ENCODE measurements around the gene BCL2L1. TPM values are rescaled to one million over a fixed set of nuclear protein-coding genes. Genes with fewer than 3 reads are reported as not detected.
A peak's percentile ranks its signal among the peaks of the same experiment; 100 is the strongest.

BCL2L1 gene
- total RNA-seq, 1 donor from 2014 or later: 52.9 TPM

DNA sequence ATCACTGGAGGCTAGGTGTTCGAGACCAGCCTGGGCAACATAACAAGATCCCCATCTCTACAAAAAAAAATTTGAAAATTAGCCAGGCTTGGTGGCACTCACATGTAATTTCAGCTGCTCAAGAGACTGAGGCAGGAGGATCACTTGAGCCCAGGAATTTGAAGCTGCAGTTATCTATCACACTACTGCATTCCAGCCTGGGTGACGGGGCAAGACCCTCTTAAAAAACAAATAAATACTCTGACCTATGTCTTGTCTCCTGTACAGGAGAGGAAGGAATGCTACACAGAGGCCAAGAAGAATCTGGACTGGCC is 59.2 kb downstream of the BCL2L1 start:
- no peaks in the 10 kb centered on the region for H3K9me3 Mint-ChIP-seq (ENCODE audit: unreplicated experiment)
- TF ChIP-seq, protein P1, sequence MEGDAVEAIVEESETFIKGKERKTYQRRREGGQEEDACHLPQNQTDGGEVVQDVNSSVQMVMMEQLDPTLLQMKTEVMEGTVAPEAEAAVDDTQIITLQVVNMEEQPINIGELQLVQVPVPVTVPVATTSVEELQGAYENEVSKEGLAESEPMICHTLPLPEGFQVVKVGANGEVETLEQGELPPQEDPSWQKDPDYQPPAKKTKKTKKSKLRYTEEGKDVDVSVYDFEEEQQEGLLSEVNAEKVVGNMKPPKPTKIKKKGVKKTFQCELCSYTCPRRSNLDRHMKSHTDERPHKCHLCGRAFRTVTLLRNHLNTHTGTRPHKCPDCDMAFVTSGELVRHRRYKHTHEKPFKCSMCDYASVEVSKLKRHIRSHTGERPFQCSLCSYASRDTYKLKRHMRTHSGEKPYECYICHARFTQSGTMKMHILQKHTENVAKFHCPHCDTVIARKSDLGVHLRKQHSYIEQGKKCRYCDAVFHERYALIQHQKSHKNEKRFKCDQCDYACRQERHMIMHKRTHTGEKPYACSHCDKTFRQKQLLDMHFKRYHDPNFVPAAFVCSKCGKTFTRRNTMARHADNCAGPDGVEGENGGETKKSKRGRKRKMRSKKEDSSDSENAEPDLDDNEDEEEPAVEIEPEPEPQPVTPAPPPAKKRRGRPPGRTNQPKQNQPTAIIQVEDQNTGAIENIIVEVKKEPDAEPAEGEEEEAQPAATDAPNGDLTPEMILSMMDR (IDR thresholded peaks at IDR 0.05; ENCODE audit: unreplicated experiment): no peak
- peaks cover 33% of the 10 kb centered on the region for H3K4me1 Mint-ChIP-seq (ENCODE audit: unreplicated experiment)
- H3K27ac Mint-ChIP-seq (ENCODE audit: unreplicated experiment): no peak overlapping the region
- peaks cover 22% of the 10 kb centered on the region for H3K36me3 Mint-ChIP-seq (ENCODE audit: low read depth, unreplicated experiment)
- peaks cover 9% of the 10 kb centered on the region for H3K27me3 Mint-ChIP-seq (ENCODE audit: unreplicated experiment)
- no peak overlapping the region for H3K4me3 Mint-ChIP-seq (ENCODE audit: unreplicated experiment)
- no peak for DNase-seq (ENCODE audit: low spot score)

DNA sequence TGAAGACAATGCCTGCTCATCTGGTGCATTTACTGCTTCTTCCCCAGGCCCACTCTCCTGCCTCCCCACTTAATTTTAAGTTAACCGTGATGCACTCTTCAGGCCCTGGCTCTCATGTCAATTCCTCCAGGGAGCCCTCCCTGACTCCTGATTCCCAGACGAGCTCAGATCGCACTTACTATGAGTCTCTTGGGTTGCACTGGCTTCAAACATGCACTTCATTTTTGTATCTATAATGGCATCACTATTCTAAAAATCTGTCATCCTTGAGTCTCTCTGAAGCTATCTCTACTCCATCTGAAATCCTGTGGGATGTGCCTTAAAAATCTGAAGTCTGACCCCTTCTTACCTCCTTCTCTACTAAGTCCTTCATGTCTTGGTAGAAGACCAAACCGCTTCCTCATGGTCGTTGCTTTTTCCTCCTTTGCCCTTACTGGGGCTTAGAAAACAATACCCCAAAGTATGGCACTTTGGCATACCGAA is 60.3 kb downstream of the BCL2L1 start:
- no peaks in the 10 kb centered on the region for H3K9me3 Mint-ChIP-seq (ENCODE audit: unreplicated experiment)
- no peak for DNase-seq (ENCODE audit: low spot score)
- H3K4me3 Mint-ChIP-seq (ENCODE audit: unreplicated experiment): peak overlapping the region; percentile 64
- peaks cover 7% of the 10 kb centered on the region for H3K27me3 Mint-ChIP-seq (ENCODE audit: unreplicated experiment)
- H3K27ac Mint-ChIP-seq (ENCODE audit: unreplicated experiment): peak overlapping the region; percentile 59
- peaks cover 26% of the 10 kb centered on the region for H3K4me1 Mint-ChIP-seq (ENCODE audit: unreplicated experiment)
- TF ChIP-seq, protein P1 (IDR thresholded peaks at IDR 0.05; ENCODE audit: unreplicated experiment): no peak
- peaks cover 19% of the 10 kb centered on the region for H3K36me3 Mint-ChIP-seq (ENCODE audit: low read depth, unreplicated experiment)

DNA sequence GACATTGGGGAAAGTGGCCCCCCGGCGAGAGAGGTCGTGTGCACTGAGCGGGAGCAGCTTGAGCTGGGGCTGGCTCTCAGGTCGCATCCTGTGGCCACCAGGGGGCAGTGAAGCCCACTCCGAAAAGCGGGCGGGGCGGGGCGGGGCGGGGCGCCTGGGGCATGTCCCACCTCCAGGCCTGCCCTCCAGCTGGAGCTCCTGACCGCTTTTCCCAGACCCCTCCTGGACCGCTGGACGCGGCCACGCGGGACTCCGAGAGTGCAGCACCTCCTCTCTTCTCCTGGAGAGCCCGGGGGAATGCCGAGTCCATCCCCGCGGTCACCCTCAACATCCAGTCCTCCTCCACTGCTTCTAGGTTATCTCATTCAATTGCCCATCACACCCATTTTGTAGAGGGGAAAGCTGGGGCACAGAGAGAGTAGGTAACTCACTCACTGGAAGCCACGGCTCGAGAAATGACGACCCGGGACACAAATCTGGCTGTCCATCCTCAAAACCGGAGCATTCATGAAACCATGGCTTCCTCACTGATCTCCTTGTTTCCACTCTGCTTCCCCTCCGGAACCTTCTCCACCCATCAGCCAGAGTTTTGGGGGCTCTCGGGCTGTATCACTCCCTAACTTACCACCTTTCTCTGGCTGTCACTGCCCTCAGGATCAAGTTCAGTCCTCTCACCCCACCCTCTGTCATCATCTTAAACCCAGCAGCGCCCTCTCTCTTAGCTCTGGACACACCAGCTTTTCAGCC is 60.9 kb downstream of the BCL2L1 start:
- DNase-seq (ENCODE audit: low spot score): peak; percentile 80
- H3K27me3 Mint-ChIP-seq (ENCODE audit: unreplicated experiment): peaks cover 7% of the 10 kb centered on the region
- peaks cover 17% of the 10 kb centered on the region for H3K36me3 Mint-ChIP-seq (ENCODE audit: low read depth, unreplicated experiment)
- peak overlapping the region; percentile 80 for H3K4me3 Mint-ChIP-seq (ENCODE audit: unreplicated experiment)
- peak overlapping the region; percentile 64 for H3K27ac Mint-ChIP-seq (ENCODE audit: unreplicated experiment)
- TF ChIP-seq, protein P1 (IDR thresholded peaks at IDR 0.05; ENCODE audit: unreplicated experiment): peak; percentile 92
- no peaks in the 10 kb centered on the region for H3K9me3 Mint-ChIP-seq (ENCODE audit: unreplicated experiment)
- peaks cover 22% of the 10 kb centered on the region for H3K4me1 Mint-ChIP-seq (ENCODE audit: unreplicated experiment)

DNA sequence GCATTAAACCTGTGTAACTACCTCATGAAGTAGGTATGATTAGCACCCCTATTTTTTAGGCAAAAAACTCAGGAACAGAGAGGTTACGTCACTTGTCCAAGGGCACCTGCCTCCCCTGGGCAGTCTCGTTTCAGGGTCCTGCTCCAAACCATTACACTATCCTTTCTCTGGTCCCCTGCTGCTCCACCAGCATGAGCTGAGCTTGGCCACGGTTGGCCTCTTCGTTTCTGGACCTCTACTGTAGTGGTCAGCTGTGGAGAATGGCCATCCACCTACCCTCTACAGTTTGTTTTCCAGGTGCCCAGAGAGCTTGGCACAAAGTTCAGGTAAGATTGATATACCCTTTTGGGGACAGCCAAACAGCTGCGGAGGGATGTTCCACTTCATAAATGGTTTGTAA is 68.1 kb downstream of the BCL2L1 start:
- no peak for DNase-seq (ENCODE audit: low spot score)
- Mint-ChIP-seq H3K4me1 (ENCODE audit: unreplicated experiment) (no peaks in the 10 kb centered on the region), H3K9me3 (ENCODE audit: unreplicated experiment) (no peaks in the 10 kb centered on the region), H3K36me3 (ENCODE audit: low read depth, unreplicated experiment) (no peaks in the 10 kb centered on the region), H3K27ac (ENCODE audit: unreplicated experiment) (no peak overlapping the region), H3K4me3 (ENCODE audit: unreplicated experiment) (no peak overlapping the region), H3K27me3 (ENCODE audit: unreplicated experiment) (peaks cover 6% of the 10 kb centered on the region)
- TF ChIP-seq, protein P1 (IDR thresholded peaks at IDR 0.05; ENCODE audit: unreplicated experiment): no peak

DNA sequence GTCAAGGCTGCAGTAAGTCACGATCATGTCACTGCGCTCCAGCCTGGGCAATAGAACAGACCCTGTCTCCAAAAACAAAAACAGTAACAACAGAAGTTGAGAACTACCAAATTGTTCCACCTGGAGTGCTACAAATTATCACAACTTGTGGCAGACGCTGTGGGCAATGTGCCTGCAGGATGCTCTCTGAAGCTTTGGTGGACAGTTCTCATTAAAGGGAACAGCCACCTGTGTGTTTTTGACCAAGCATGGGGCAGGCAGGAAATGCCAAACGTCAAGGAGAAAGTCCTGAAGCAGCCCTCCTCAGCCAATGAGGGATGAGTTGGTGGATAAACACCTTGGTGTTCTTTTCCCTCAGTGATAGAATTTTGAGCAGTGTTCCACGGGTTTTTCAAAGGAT is 69.1 kb downstream of the BCL2L1 start:
- no peaks in the 10 kb centered on the region for H3K4me1 Mint-ChIP-seq (ENCODE audit: unreplicated experiment)
- TF ChIP-seq, protein P1 (IDR thresholded peaks at IDR 0.05; ENCODE audit: unreplicated experiment): no peak
- H3K4me3 Mint-ChIP-seq (ENCODE audit: unreplicated experiment): no peak overlapping the region
- peaks cover 6% of the 10 kb centered on the region for H3K27me3 Mint-ChIP-seq (ENCODE audit: unreplicated experiment)
- no peaks in the 10 kb centered on the region for H3K36me3 Mint-ChIP-seq (ENCODE audit: low read depth, unreplicated experiment)
- H3K9me3 Mint-ChIP-seq (ENCODE audit: unreplicated experiment): no peaks in the 10 kb centered on the region
- H3K27ac Mint-ChIP-seq (ENCODE audit: unreplicated experiment): no peak overlapping the region
- DNase-seq (ENCODE audit: low spot score): no peak

All from endothelial cell (in vitro differentiated cells).